MM.1S (cell line): ENCODE results near the gene LNX2.

Experiments
- DNase-seq: peaks from one replicate; pipeline ENCODE4 v3.0.0-alpha.2; 2015
- H2AFZ ChIP-seq: fragments of 300-600 bp; sonication (generic); 2 replicates; pipeline ENCODE4 v1.6.0; 2016; ENCODE audit warnings: antibody characterized with exemption, low read length
- H3F3A ChIP-seq: fragments of 300-600 bp; sonication (generic); 2 replicates; pipeline ENCODE4 v1.6.1; 2016; ENCODE audit warnings: mild to moderate bottlenecking, antibody characterized with exemption, low read length, moderate library complexity, mixed read lengths; ENCODE audit not compliant: insufficient read depth
- H3K27ac ChIP-seq: fragments of 300-600 bp; sonication (generic); 2 replicates; pipeline ENCODE4 v1.5.1; 2016; ENCODE audit warnings: mild to moderate bottlenecking, low read length
- H3K27me3 ChIP-seq: fragments of 300-600 bp; sonication (generic); replicated peaks from 2 replicates; pipeline ENCODE4 v1.6.0; 2016; ENCODE audit warnings: low read length; ENCODE audit not compliant: insufficient read depth
- H3K36me3 ChIP-seq: fragments of 300-600 bp; sonication (generic); replicated peaks from 2 replicates; pipeline ENCODE4 v1.6.1; 2016; ENCODE audit warnings: mild to moderate bottlenecking, low read length, mixed read lengths; ENCODE audit not compliant: insufficient read depth
- H3K4me1 ChIP-seq: fragments of 300-600 bp; sonication (generic); 2 replicates; pipeline ENCODE4 v1.6.1; 2016; ENCODE audit warnings: low read length, mixed read lengths
- H3K4me2 ChIP-seq: fragments of 300-600 bp; sonication (generic); 2 replicates; pipeline ENCODE4 v1.6.0; 2016; ENCODE audit warnings: low read depth, low read length
- H3K4me3 ChIP-seq: fragments of 300-600 bp; sonication (generic); 2 replicates; pipeline ENCODE4 v1.5.1; 2016; ENCODE audit warnings: low read length, mixed read lengths
- H3K79me2 ChIP-seq: fragments of 300-600 bp; sonication (generic); 2 replicates; pipeline ENCODE4 v1.6.1; 2016; ENCODE audit warnings: mixed run types, low read length, mixed read lengths
- H3K9ac ChIP-seq: fragments of 300-600 bp; sonication (generic); 2 replicates; pipeline ENCODE4 v1.6.1; 2016; ENCODE audit warnings: low read length, mixed read lengths
- H3K9me2 ChIP-seq: fragments of 300-600 bp; sonication (generic); replicated peaks from 2 replicates; pipeline ENCODE4 v1.6.1; 2016; ENCODE audit warnings: mild to moderate bottlenecking, low read length, mixed read lengths; ENCODE audit not compliant: insufficient read depth
- H3K9me3 ChIP-seq: fragments of 300-600 bp; sonication (generic); replicated peaks from 2 replicates; pipeline ENCODE4 v1.6.1; 2016; ENCODE audit warnings: mild to moderate bottlenecking, low read length, mixed read lengths; ENCODE audit not compliant: insufficient read depth
- H4K20me1 ChIP-seq: fragments of 300-600 bp; sonication (generic); 2 replicates; pipeline ENCODE4 v1.6.1; 2016; ENCODE audit warnings: mild to moderate bottlenecking, low read length, moderate library complexity, mixed read lengths; ENCODE audit not compliant: insufficient read depth
- CTCF ChIP-seq: fragments of 300-600 bp; sonication (generic); IDR thresholded peaks from 2 replicates; pipeline ENCODE4 v1.5.1; 2016; ENCODE audit warnings: antibody characterized with exemption, low read length, mixed read lengths
- EZH2 ChIP-seq: fragments of 300-600 bp; sonication (generic); optimal IDR thresholded peaks from 2 replicates; pipeline ENCODE3; 2017; ENCODE audit warnings: low read depth, mild to moderate bottlenecking, antibody characterized with exemption, low read length, mixed read lengths
- EZH2phosphoT487 ChIP-seq: fragments of 300-600 bp; sonication (generic); IDR thresholded peaks from 2 replicates; pipeline ENCODE4 v1.6.1; 2018; ENCODE audit warnings: antibody characterized with exemption, low read length

Gene LNX2

DNA sequence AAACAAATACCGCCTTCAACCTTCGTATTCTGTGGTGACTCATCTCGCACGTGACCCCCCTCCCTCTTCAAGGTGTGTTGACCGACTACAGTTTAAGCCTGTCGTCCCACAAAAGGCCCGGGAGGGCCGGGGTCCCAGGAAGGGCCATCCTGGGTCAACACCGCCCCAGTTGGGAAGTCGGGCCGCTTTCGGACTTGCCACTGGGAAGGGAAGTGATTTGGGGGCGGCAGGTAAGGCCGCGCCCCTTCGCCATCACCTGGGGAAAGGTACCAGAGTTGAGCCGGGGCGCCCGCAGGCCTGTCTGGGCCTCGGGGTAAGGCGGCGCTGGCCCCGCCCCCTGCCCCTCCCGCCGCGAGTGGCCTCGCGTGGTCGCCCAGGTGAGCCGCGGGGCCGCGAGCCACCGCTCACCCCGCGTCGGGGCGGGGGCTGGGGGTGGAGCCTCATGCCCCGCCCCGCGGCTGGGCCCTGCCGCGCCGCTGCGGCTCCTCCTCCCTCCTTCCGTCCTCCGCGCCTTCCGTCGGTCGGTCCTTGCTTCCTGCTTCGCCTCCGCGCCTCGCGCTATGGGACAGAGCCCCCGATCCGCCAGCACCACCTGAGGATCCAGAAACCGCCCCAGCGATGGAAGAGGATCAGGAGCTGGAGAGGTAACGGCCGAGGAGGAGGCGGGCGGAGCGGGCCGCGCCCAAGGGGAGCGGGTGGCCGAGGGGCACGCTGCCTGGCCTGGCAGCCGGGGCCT lies 1.2 kb upstream of the LNX2 start, which contains the start of gene POLR1D:
POLR1D (plus strand) TSS at position 527 of the 736 bp plus-strand sequence; CDS start at position 619, 92 bp downstream.
- TF ChIP-seq CTCF: no peak
- TF ChIP-seq EZH2phosphoT487: no peak
- TF ChIP-seq EZH2: no peak
- peak; percentile 78 for DNase-seq
- peak within 1 kb of the TSS; percentile 85 for H3K4me3 ChIP-seq
- H2AFZ ChIP-seq: peak within 1 kb of the TSS; percentile 67
- H3K36me3 ChIP-seq: no peaks in the 10 kb centered on the region
- peaks cover 8% of the 10 kb centered on the region; the same call in 1 of the 2 replicates for H3K4me1 ChIP-seq
- peak within 1 kb of the TSS; percentile 96 for H3K27ac ChIP-seq
- peaks cover 7% of the 10 kb centered on the region; the same call in 1 of the 2 replicates for H3F3A ChIP-seq
- H3K4me2 ChIP-seq: peak within 1 kb of the TSS; percentile 60
- H4K20me1 ChIP-seq: no peaks in the 10 kb centered on the region
- H3K9me2 ChIP-seq: no peaks in the 10 kb centered on the region
- peaks cover 83% of the 10 kb centered on the region for H3K79me2 ChIP-seq
- H3K27me3 ChIP-seq: no peaks in the 10 kb centered on the region
- no peaks in the 10 kb centered on the region for H3K9me3 ChIP-seq
- peak within 1 kb of the TSS; percentile 90 for H3K9ac ChIP-seq

DNA sequence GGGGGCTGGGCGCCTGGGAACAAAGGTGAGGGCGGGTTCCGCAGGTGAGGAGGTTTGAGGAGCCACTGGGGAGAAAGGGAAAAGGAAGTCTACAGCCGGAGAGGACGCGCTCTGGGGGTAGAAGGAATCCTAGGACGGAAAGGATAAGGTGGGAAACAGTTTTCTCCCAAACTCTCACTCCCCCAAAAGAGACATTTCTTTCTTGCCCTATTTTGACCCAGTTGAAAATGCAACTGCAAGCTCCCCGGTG lies 712 bp upstream of the LNX2 start:
- peaks cover 8% of the 10 kb centered on the region; the same call in 1 of the 2 replicates for H3K4me1 ChIP-seq

GRCh38 chr13:27619728-27620376 lies 477 bp downstream of the LNX2 start:
- H3K4me3 ChIP-seq: peak overlapping the region; percentile 66
- no peaks in the 10 kb centered on the region for H4K20me1 ChIP-seq
- H2AFZ ChIP-seq: 0 out of 2 replicates have a peak overlapping the region, but pooled peaks have one; percentile 27
- H3K4me1 ChIP-seq: peaks cover 8% of the 10 kb centered on the region; the same call in 1 of the 2 replicates
- peak; percentile 15 for DNase-seq
- H3F3A ChIP-seq: peaks cover 7% of the 10 kb centered on the region; the same call in 1 of the 2 replicates
- no peaks in the 10 kb centered on the region for H3K27me3 ChIP-seq
- peak overlapping the region; percentile 37; the same call in 1 of the 2 replicates for H3K27ac ChIP-seq
- no peaks in the 10 kb centered on the region for H3K9me2 ChIP-seq
- peaks cover 82% of the 10 kb centered on the region for H3K79me2 ChIP-seq
- peak overlapping the region; percentile 63; the same call in 1 of the 2 replicates for H3K9ac ChIP-seq
- H3K4me2 ChIP-seq: peak overlapping the region; percentile 53
- TF ChIP-seq EZH2phosphoT487: no peak
- no peak; the same call in 1 of the 2 replicates for TF ChIP-seq CTCF
- no peak for TF ChIP-seq EZH2
- H3K36me3 ChIP-seq: no peaks in the 10 kb centered on the region
- no peaks in the 10 kb centered on the region for H3K9me3 ChIP-seq

More for the DNA sequence above, 712 bp upstream of the LNX2 start:
- peak overlapping the region; percentile 77 for H3K4me3 ChIP-seq
- H2AFZ ChIP-seq: peak overlapping the region; percentile 67; the same call in 1 of the 2 replicates
- H3K9me2 ChIP-seq: no peaks in the 10 kb centered on the region
- H3F3A ChIP-seq: peaks cover 7% of the 10 kb centered on the region; the same call in 1 of the 2 replicates
- no peaks in the 10 kb centered on the region for H4K20me1 ChIP-seq
- H3K9me3 ChIP-seq: no peaks in the 10 kb centered on the region
- H3K4me2 ChIP-seq: peak overlapping the region; percentile 60
- peak overlapping the region; percentile 90 for H3K9ac ChIP-seq
- peaks cover 83% of the 10 kb centered on the region for H3K79me2 ChIP-seq
- peak overlapping the region; percentile 96 for H3K27ac ChIP-seq
- H3K27me3 ChIP-seq: no peaks in the 10 kb centered on the region
- no peaks in the 10 kb centered on the region for H3K36me3 ChIP-seq
- no peak for DNase-seq
- TF ChIP-seq EZH2phosphoT487 (no peak), EZH2 (no peak), CTCF (no peak)
